MM.1S (cell line): ENCODE measurements around the gene TRIM28.

Experiments used
- EZH2 ChIP-seq: fragments of 300-600 bp; sonication (generic); optimal IDR thresholded peaks from 2 replicates; pipeline ENCODE3; 2017; ENCODE audit warnings: low read depth, mild to moderate bottlenecking, antibody characterized with exemption, low read length, mixed read lengths
- EZH2phosphoT487 ChIP-seq: fragments of 300-600 bp; sonication (generic); IDR thresholded peaks from 2 replicates; pipeline ENCODE4 v1.6.1; 2018; ENCODE audit warnings: antibody characterized with exemption, low read length
- TF ChIP-seq, protein P1 (sequence below): fragments of 300-600 bp; sonication (generic); IDR thresholded peaks from 2 replicates; pipeline ENCODE4 v1.5.1; 2016; ENCODE audit warnings: antibody characterized with exemption, low read length, mixed read lengths

DNA sequence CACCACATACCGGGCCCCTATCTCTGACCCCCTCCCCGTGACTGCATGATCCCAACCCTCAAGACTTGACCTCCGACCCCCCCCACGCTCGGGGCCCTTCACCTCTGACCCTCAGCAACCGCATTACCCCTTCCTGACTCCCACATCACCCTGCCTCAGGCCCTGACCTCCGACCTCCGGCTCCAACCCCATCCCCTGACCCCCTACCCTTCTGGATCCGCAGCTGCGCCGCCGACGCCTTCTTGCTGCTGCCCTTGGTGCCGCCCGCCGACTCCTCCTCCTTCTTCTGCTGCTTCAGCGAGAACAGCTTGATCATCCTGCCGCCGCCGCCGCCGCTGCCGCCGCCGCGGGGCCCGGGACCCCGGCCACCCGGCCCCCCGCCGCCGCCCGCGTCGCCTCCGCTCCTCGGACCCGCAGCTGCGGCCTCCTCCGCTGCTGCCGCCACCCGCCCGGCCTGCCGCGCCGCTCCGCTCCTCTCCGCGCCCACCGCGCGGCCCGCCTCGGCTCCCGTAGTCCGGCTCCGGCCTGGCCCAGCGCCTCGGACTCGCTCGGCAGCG lies 14.3 kb downstream of the TRIM28 start, which contains the start of gene UBE2M:
- TF ChIP-seq, protein P1, sequence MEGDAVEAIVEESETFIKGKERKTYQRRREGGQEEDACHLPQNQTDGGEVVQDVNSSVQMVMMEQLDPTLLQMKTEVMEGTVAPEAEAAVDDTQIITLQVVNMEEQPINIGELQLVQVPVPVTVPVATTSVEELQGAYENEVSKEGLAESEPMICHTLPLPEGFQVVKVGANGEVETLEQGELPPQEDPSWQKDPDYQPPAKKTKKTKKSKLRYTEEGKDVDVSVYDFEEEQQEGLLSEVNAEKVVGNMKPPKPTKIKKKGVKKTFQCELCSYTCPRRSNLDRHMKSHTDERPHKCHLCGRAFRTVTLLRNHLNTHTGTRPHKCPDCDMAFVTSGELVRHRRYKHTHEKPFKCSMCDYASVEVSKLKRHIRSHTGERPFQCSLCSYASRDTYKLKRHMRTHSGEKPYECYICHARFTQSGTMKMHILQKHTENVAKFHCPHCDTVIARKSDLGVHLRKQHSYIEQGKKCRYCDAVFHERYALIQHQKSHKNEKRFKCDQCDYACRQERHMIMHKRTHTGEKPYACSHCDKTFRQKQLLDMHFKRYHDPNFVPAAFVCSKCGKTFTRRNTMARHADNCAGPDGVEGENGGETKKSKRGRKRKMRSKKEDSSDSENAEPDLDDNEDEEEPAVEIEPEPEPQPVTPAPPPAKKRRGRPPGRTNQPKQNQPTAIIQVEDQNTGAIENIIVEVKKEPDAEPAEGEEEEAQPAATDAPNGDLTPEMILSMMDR: no peak
- TF ChIP-seq EZH2 (no peak), EZH2phosphoT487 (no peak)
